Measurements from ENCODE around the gene KCTD19. TPM values are rescaled to one million over a fixed set of nuclear protein-coding genes. Genes with fewer than 3 reads are reported as not detected.

KCTD19 gene
- total RNA-seq, 4 donors from 2014 or later = 0.24 to 0.93 TPM; not detected in 2

GRCh38 chr16:67270931-67271338 is 55.6 kb downstream of the KCTD19 start:
- no peak for TF ChIP-seq CTCF (IDR thresholded peaks at IDR 0.05)
- DNase-seq (ENCODE audit: low spot score) = no peak
- ATAC-seq (ENCODE audit: low FRiP score) = no peak

- no peak for TF ChIP-seq CTCF (IDR thresholded peaks at IDR 0.05)
- DNase-seq (ENCODE audit: low spot score) (no peak), ATAC-seq (ENCODE audit: low FRiP score) (peak; percentile 65)
Measured at GRCh38 chr16:67269766-67270165, 56.8 kb downstream of the KCTD19 start.

- DNase-seq (ENCODE audit: low spot score) (peak; percentile 58), ATAC-seq (ENCODE audit: low FRiP score) (peak; percentile 90)
- no peak for TF ChIP-seq CTCF (IDR thresholded peaks at IDR 0.05)
Measured at GRCh38 chr16:67268136-67268579, 58.4 kb downstream of the KCTD19 start.

GRCh38 chr16:67265834-67266233 is 60.7 kb downstream of the KCTD19 start:
- no peak for TF ChIP-seq CTCF (IDR thresholded peaks at IDR 0.05)
- ATAC-seq (ENCODE audit: low FRiP score) = no peak
- no peak for DNase-seq (ENCODE audit: low spot score)

GRCh38 chr16:67264866-67265265 is 61.7 kb downstream of the KCTD19 start:
- no peak for ATAC-seq (ENCODE audit: low FRiP score)
- no peak for TF ChIP-seq CTCF (IDR thresholded peaks at IDR 0.05)
- DNase-seq (ENCODE audit: low spot score) = no peak

GRCh38 chr16:67264277-67264676 is 62.3 kb downstream of the KCTD19 start:
- DNase-seq (ENCODE audit: low spot score) = no peak
- ATAC-seq (ENCODE audit: low FRiP score) = no peak
- TF ChIP-seq CTCF (IDR thresholded peaks at IDR 0.05) = no peak

GRCh38 chr16:67263201-67263600 is 63.3 kb downstream of the KCTD19 start:
- no peak for DNase-seq (ENCODE audit: low spot score)
- no peak for ATAC-seq (ENCODE audit: low FRiP score)
- TF ChIP-seq CTCF (IDR thresholded peaks at IDR 0.05) = no peak

Data from omental fat pad (tissue), 4 donors.